Activated CD4-positive, alpha-beta T cell treated with anti-CD3 and anti-CD28 coated beads for 48 hours (primary cell): Measurements from ENCODE around the gene TNFAIP8.

Experiments used
- DNase-seq: peaks from one replicate; pipeline ENCODE4 v3.0.0-alpha.2; 2020

The TNFAIP8 gene

GRCh38 chr5:119353213-119353612 is 2.6 kb upstream of the TNFAIP8 start:
- no peak for DNase-seq

GRCh38 chr5:119353686-119354366 is 2.0 kb upstream of the TNFAIP8 start:
- DNase-seq, result no peak

- no peak for DNase-seq
Observed at GRCh38 chr5:119354537-119355243, 1.1 kb upstream of the TNFAIP8 start.

- DNase-seq, result peak; percentile 67
Observed at GRCh38 chr5:119355244-119355638, 578 bp upstream of the TNFAIP8 start.

GRCh38 chr5:119356612-119357188 is 881 bp downstream of the TNFAIP8 start:
- DNase-seq, result no peak

- DNase-seq, result no peak
Observed at GRCh38 chr5:119357270-119357669, 1.5 kb downstream of the TNFAIP8 start.

GRCh38 chr5:119357808-119358529 is 2.1 kb downstream of the TNFAIP8 start:
- DNase-seq, result no peak

- no peak for DNase-seq
Observed at GRCh38 chr5:119358530-119358900, 2.7 kb downstream of the TNFAIP8 start.

- DNase-seq, result no peak
Observed at GRCh38 chr5:119358901-119359603, 3.2 kb downstream of the TNFAIP8 start.

GRCh38 chr5:119359737-119360413 is 4.1 kb downstream of the TNFAIP8 start:
- no peak for DNase-seq

GRCh38 chr5:119360905-119361593 is 5.2 kb downstream of the TNFAIP8 start:
- DNase-seq, result no peak

- DNase-seq, result no peak
Observed at GRCh38 chr5:119361594-119362125, 5.8 kb downstream of the TNFAIP8 start.

GRCh38 chr5:119362714-119363113 is 6.9 kb downstream of the TNFAIP8 start:
- DNase-seq, result no peak

GRCh38 chr5:119363271-119363670 is 7.5 kb downstream of the TNFAIP8 start:
- DNase-seq, result no peak

GRCh38 chr5:119363936-119364335 is 8.1 kb downstream of the TNFAIP8 start:
- DNase-seq, result no peak

- no peak for DNase-seq
Observed at GRCh38 chr5:119365847-119366539, 10.2 kb downstream of the TNFAIP8 start.

- no peak for DNase-seq
Observed at GRCh38 chr5:119366540-119366881, 10.7 kb downstream of the TNFAIP8 start.

GRCh38 chr5:119367502-119368237 is 11.9 kb downstream of the TNFAIP8 start:
- DNase-seq, result no peak

GRCh38 chr5:119368238-119368630 is 12.4 kb downstream of the TNFAIP8 start:
- peak; percentile 48 for DNase-seq

GRCh38 chr5:119370486-119370885 is 14.7 kb downstream of the TNFAIP8 start:
- DNase-seq, result no peak
